ENCODE data around the gene CACNA2D3. TPM values are rescaled to one million over a fixed set of nuclear protein-coding genes. Genes with fewer than 3 reads are reported as not detected.

CACNA2D3 gene
- polyA plus RNA-seq, 1 donor (not counting 4 experiments of a cell fraction or from before 2014, with no cell fraction given), result 0.08 TPM

- FAIRE-seq, result peak; percentile 87
- dilution Hi-C loops (cut with MboI; ENCODE audit: extremely low pct_ligation_motif_present, low sequenced_read_pairs), result no loop called here
- DNase-seq (ENCODE audit: low read depth, low spot score), result peak; percentile 41
- Histone ChIP-seq H4K20me1 (ENCODE audit: control insufficient read depth, extremely low read depth, insufficient read depth, low read length) (no peaks in the 10 kb centered on the region), H3K9ac (ENCODE audit: control insufficient read depth, extremely low read depth, insufficient read depth, low read length) (no peak overlapping the region), H2AFZ (ENCODE audit: control insufficient read depth, low read length) (peak overlapping the region; percentile 40), H3K36me3 (ENCODE audit: control insufficient read depth in 2 of 2, extremely low read depth in 1 of 2, insufficient read depth in 2 of 2, low read length in 2 of 2) (no peaks in the 10 kb centered on the region), H3K9me3 (ENCODE audit: control insufficient read depth, low read depth, low read length) (no peaks in the 10 kb centered on the region), H3K27me3 (ENCODE audit: control insufficient read depth, extremely low read depth, insufficient read depth, low read length) (no peaks in the 10 kb centered on the region), H3K9me1 (ENCODE audit: control insufficient read depth, extremely low read depth, insufficient read depth, low read length) (no peaks in the 10 kb centered on the region), H3K4me3 (ENCODE audit: control insufficient read depth in 2 of 3, extremely low read depth in 1 of 3, insufficient read depth in 2 of 3, low read depth in 1 of 3, low read length in 3 of 3) (no peak overlapping the region), H3K4me2 (ENCODE audit: control insufficient read depth, extremely low read depth, insufficient read depth, low read depth, low read length) (peak overlapping the region; percentile 39), H3K79me2 (ENCODE audit: control insufficient read depth, insufficient read depth, low read length) (no peaks in the 10 kb centered on the region), H3K4me1 (ENCODE audit: control insufficient read depth, extremely low read depth, insufficient read depth, low read length) (peaks cover 13% of the 10 kb centered on the region), H3K27ac (ENCODE audit: control insufficient read depth, insufficient read depth, low read length) (no peak overlapping the region)
- no peak for TF ChIP-seq CTCF (optimal IDR thresholded peaks at IDR 0.05 in 1 of 3, IDR thresholded peaks at IDR 0.05 in 1 of 3, conservative IDR thresholded peaks at IDR 0.05 in 1 of 3; ENCODE audit: extremely low read depth in 1 of 3, insufficient read depth in 2 of 3, low read length in 3 of 3)
- no peak for TF ChIP-seq EZH2 (IDR thresholded peaks at IDR 0.05; ENCODE audit: low read length)
Measured at GRCh38 chr3:55061720-55062034, 939.3 kb downstream of the CACNA2D3 start.

GRCh38 chr3:55064164-55064563 lies 941.8 kb downstream of the CACNA2D3 start:
- TF ChIP-seq EZH2 (IDR thresholded peaks at IDR 0.05; ENCODE audit: low read length), result no peak
- no peak for TF ChIP-seq CTCF (optimal IDR thresholded peaks at IDR 0.05 in 1 of 3, IDR thresholded peaks at IDR 0.05 in 1 of 3, conservative IDR thresholded peaks at IDR 0.05 in 1 of 3; ENCODE audit: extremely low read depth in 1 of 3, insufficient read depth in 2 of 3, low read length in 3 of 3)
- no peak overlapping the region for H3K27ac ChIP-seq (ENCODE audit: control insufficient read depth, insufficient read depth, low read length)
- no peaks in the 10 kb centered on the region for H3K79me2 ChIP-seq (ENCODE audit: control insufficient read depth, insufficient read depth, low read length)
- no peaks in the 10 kb centered on the region for H3K9me1 ChIP-seq (ENCODE audit: control insufficient read depth, extremely low read depth, insufficient read depth, low read length)
- dilution Hi-C loops (cut with MboI; ENCODE audit: extremely low pct_ligation_motif_present, low sequenced_read_pairs), result no loop called here
- FAIRE-seq (no peak), DNase-seq (ENCODE audit: low read depth, low spot score) (no peak)
- H3K9ac ChIP-seq (ENCODE audit: control insufficient read depth, extremely low read depth, insufficient read depth, low read length), result no peak overlapping the region
- H3K27me3 ChIP-seq (ENCODE audit: control insufficient read depth, extremely low read depth, insufficient read depth, low read length), result no peaks in the 10 kb centered on the region
- H3K4me3 ChIP-seq (ENCODE audit: control insufficient read depth in 2 of 3, extremely low read depth in 1 of 3, insufficient read depth in 2 of 3, low read depth in 1 of 3, low read length in 3 of 3), result no peak overlapping the region
- no peak overlapping the region for H2AFZ ChIP-seq (ENCODE audit: control insufficient read depth, low read length)
- no peak overlapping the region for H3K4me2 ChIP-seq (ENCODE audit: control insufficient read depth, extremely low read depth, insufficient read depth, low read depth, low read length)
- peaks cover 12% of the 10 kb centered on the region for H3K4me1 ChIP-seq (ENCODE audit: control insufficient read depth, extremely low read depth, insufficient read depth, low read length)
- no peaks in the 10 kb centered on the region for H4K20me1 ChIP-seq (ENCODE audit: control insufficient read depth, extremely low read depth, insufficient read depth, low read length)
- H3K9me3 ChIP-seq (ENCODE audit: control insufficient read depth, low read depth, low read length), result no peaks in the 10 kb centered on the region
- H3K36me3 ChIP-seq (ENCODE audit: control insufficient read depth in 2 of 2, extremely low read depth in 1 of 2, insufficient read depth in 2 of 2, low read length in 2 of 2), result no peaks in the 10 kb centered on the region
